Prostate gland (tissue), 2 donors: Measurements from ENCODE around the gene FOLR2.

Source experiments
- CTCF ChIP-seq, 4 experiments: fragments of 200-600 bp in 2 of 4; fragments of 450-650 bp in 2 of 4; sonication (generic) in 2 of 4; IDR thresholded peaks; 1 replicate in 3 of 4; 2 replicates in 1 of 4; pipeline ENCODE4 v1.5.1; 2016 to 2019; ENCODE audit warnings: antibody characterized with exemption in 4 of 4, mild to moderate bottlenecking in 2 of 4, moderate library complexity in 2 of 4
- POLR2A ChIP-seq: fragments of 450-650 bp; IDR thresholded peaks from one replicate; pipeline ENCODE4 v1.6.1; 2016; ENCODE audit warnings: antibody characterized with exemption, mild to moderate bottlenecking
- POLR2AphosphoS5 ChIP-seq: sonication (generic); formaldehyde crosslinking; IDR thresholded peaks from one replicate; pipeline ENCODE4 v1.6.1; 2017; ENCODE audit warnings: antibody characterized with exemption

GRCh38 chr11:72232260-72233055 is 15.9 kb downstream of the FOLR2 start:
- TF ChIP-seq POLR2AphosphoS5: no peak
- TF ChIP-seq CTCF (IDR thresholded peaks at IDR 0.05): no peak
- no peak for TF ChIP-seq POLR2A
